Neural cell (in vitro differentiated cells): ENCODE results near the gene TRAF3. TPM values are rescaled to one million over a fixed set of nuclear protein-coding genes. Genes with fewer than 3 reads are reported as not detected.

Experiments used
- H2AFZ ChIP-seq: fragments of 200-600, 300-800 bp; sonication (generic), shearing (Covaris generic); 2 replicates; pipeline ENCODE4 v1.6.0; 2014; ENCODE audit warnings: low read depth, mild to moderate bottlenecking, antibody characterized with exemption, low read length, moderate library complexity
- H3F3A ChIP-seq: fragments of 200-600 bp; shearing (Covaris generic); 2 replicates; pipeline ENCODE4 v1.6.1; 2016; ENCODE audit warnings: mild to moderate bottlenecking, moderate library complexity, mixed read lengths, antibody characterized with exemption, low read length; ENCODE audit not compliant: insufficient read depth, poor library complexity, severe bottlenecking
- H3K27ac ChIP-seq: fragments of 200-600, 300-800 bp; sonication (generic), shearing (Covaris generic); 2 replicates; pipeline ENCODE4 v1.5.1; 2014; ENCODE audit warnings: mild to moderate bottlenecking, low read length, moderate library complexity
- H3K27me3 ChIP-seq: fragments of 300-800, 200-600 bp; sonication (generic), shearing (Covaris generic); 2 replicates; pipeline ENCODE4 v1.6.0; 2014; ENCODE audit warnings: mild to moderate bottlenecking, low read depth, low read length, moderate library complexity; ENCODE audit not compliant: insufficient read depth
- H3K36me3 ChIP-seq: fragments of 300-800, 200-600 bp; sonication (generic), shearing (Covaris generic); 2 replicates; pipeline ENCODE4 v1.5.1; 2014; ENCODE audit warnings: mild to moderate bottlenecking, antibody characterized with exemption, low read length, moderate library complexity; ENCODE audit not compliant: insufficient read depth
- H3K4me2 ChIP-seq: fragments of 300-800, 200-600 bp; sonication (generic), shearing (Covaris generic); 2 replicates; pipeline ENCODE4 v1.6.0; 2014; ENCODE audit warnings: mild to moderate bottlenecking, low read length
- H3K4me3 ChIP-seq: fragments of 300-800, 200-600 bp; sonication (generic), shearing (Covaris generic); 2 replicates; pipeline ENCODE4 v1.5.1; 2014; ENCODE audit warnings: mild to moderate bottlenecking, low read length, moderate library complexity
- H3K79me2 ChIP-seq: fragments of 200-600 bp; shearing (Covaris generic); replicated peaks from 2 replicates; pipeline ENCODE4 v1.6.0; 2014; ENCODE audit warnings: mild to moderate bottlenecking, low read length, moderate library complexity; ENCODE audit not compliant: insufficient read depth
- H3K9ac ChIP-seq: fragments of 300-800, 200-600 bp; sonication (generic), shearing (Covaris generic); 2 replicates; pipeline ENCODE4 v1.6.1; 2016; ENCODE audit warnings: mild to moderate bottlenecking, low read length, mixed read lengths
- H3K9me2 ChIP-seq: fragments of 200-600 bp; shearing (Covaris generic); 2 replicates; pipeline ENCODE4 v1.6.1; 2016; ENCODE audit warnings: mild to moderate bottlenecking, low read length, mixed read lengths; ENCODE audit not compliant: insufficient read depth
- H3K9me3 ChIP-seq: fragments of 200-600, 300-800 bp; sonication (generic), shearing (Covaris generic); 2 replicates; pipeline ENCODE4 v1.6.1; 2016; ENCODE audit warnings: mild to moderate bottlenecking, mixed run types, low read length, moderate library complexity, mixed read lengths
- H4K20me1 ChIP-seq: fragments of 200-600 bp; shearing (Covaris generic); 2 replicates; pipeline ENCODE4 v1.6.1; 2016; ENCODE audit warnings: mild to moderate bottlenecking, mixed run types; ENCODE audit not compliant: insufficient read depth
- EP300 ChIP-seq: fragments of 450-650 bp; conservative IDR thresholded peaks from 2 replicates; pipeline ENCODE4 v1.6.1; 2014; ENCODE audit warnings: antibody characterized with exemption, mild to moderate bottlenecking, moderate library complexity; ENCODE audit not compliant: poor library complexity, severe bottlenecking
- EZH2 ChIP-seq: fragments of 200-600, 300-800 bp; shearing (Covaris generic), sonication (generic); IDR thresholded peaks from 2 replicates; pipeline ENCODE4 v1.6.1; 2014; ENCODE audit warnings: antibody characterized with exemption, low read length, borderline replicate concordance, mild to moderate bottlenecking; ENCODE audit not compliant: insufficient read depth, poor library complexity, severe bottlenecking
- MXI1 ChIP-seq: fragments of 450-650 bp; conservative IDR thresholded peaks from 2 replicates; pipeline ENCODE4 v1.6.1; 2014; ENCODE audit warnings: antibody characterized with exemption, mild to moderate bottlenecking; ENCODE audit not compliant: poor library complexity, severe bottlenecking
- POLR2AphosphoS5 ChIP-seq: IDR thresholded peaks from 2 replicates; pipeline ENCODE4 v1.6.1; 2012
- RAD21 ChIP-seq: fragments of 450-650 bp; conservative IDR thresholded peaks from 2 replicates; pipeline ENCODE4 v1.6.1; 2014; ENCODE audit warnings: antibody characterized with exemption, mild to moderate bottlenecking, moderate library complexity
- REST ChIP-seq: IDR thresholded peaks from 2 replicates; pipeline ENCODE4 v1.6.1; 2012; ENCODE audit warnings: borderline replicate concordance
- SMC3 ChIP-seq: fragments of 450-650 bp; conservative IDR thresholded peaks from 2 replicates; pipeline ENCODE4 v1.6.1; 2014; ENCODE audit warnings: antibody characterized with exemption, mild to moderate bottlenecking, moderate library complexity; ENCODE audit not compliant: poor library complexity
- TAF1 ChIP-seq: IDR thresholded peaks from 2 replicates; pipeline ENCODE4 v1.6.1; 2012; ENCODE audit warnings: low read depth
- polyA plus RNA-seq: library from polyadenylated mRNA; depleted of rRNA; stranded (reverse); fragments of >200 nt; gene quantifications from 2 replicates; pipeline ENCODE4 v1.2.3, GENCODE V29; 2014
- TF ChIP-seq, protein P1 (sequence below): fragments of 450-650 bp; IDR thresholded peaks from 2 replicates; pipeline ENCODE4 v1.5.1; 2014; ENCODE audit warnings: antibody characterized with exemption, mild to moderate bottlenecking, moderate library complexity; ENCODE audit not compliant: poor library complexity, severe bottlenecking

TRAF3 gene
- polyA plus RNA-seq, 1 donor from 2014 or later, result 13.3 TPM

GRCh38 chr14:102754370-102755262, 22.6 kb upstream of the TRAF3 start:
- H3K9ac ChIP-seq, result no peak overlapping the region
- no peaks in the 10 kb centered on the region for H3K9me3 ChIP-seq
- no peaks in the 10 kb centered on the region for H3K9me2 ChIP-seq
- no peak overlapping the region for H2AFZ ChIP-seq
- no peaks in the 10 kb centered on the region for H3K79me2 ChIP-seq
- H3F3A ChIP-seq, result no peaks in the 10 kb centered on the region
- no peaks in the 10 kb centered on the region for H3K36me3 ChIP-seq
- H3K4me2 ChIP-seq, result no peak overlapping the region
- no peak overlapping the region for H3K27ac ChIP-seq
- H4K20me1 ChIP-seq, result no peaks in the 10 kb centered on the region
- no peaks in the 10 kb centered on the region for H3K27me3 ChIP-seq
- no peak overlapping the region for H3K4me3 ChIP-seq
- no peak for TF ChIP-seq EP300
- TF ChIP-seq EZH2, result no peak
- no peak for TF ChIP-seq REST
- no peak for TF ChIP-seq SMC3
- TF ChIP-seq TAF1, result no peak
- TF ChIP-seq MXI1, result no peak
- no peak for TF ChIP-seq RAD21
- no peak for TF ChIP-seq POLR2AphosphoS5
- TF ChIP-seq, protein P1, sequence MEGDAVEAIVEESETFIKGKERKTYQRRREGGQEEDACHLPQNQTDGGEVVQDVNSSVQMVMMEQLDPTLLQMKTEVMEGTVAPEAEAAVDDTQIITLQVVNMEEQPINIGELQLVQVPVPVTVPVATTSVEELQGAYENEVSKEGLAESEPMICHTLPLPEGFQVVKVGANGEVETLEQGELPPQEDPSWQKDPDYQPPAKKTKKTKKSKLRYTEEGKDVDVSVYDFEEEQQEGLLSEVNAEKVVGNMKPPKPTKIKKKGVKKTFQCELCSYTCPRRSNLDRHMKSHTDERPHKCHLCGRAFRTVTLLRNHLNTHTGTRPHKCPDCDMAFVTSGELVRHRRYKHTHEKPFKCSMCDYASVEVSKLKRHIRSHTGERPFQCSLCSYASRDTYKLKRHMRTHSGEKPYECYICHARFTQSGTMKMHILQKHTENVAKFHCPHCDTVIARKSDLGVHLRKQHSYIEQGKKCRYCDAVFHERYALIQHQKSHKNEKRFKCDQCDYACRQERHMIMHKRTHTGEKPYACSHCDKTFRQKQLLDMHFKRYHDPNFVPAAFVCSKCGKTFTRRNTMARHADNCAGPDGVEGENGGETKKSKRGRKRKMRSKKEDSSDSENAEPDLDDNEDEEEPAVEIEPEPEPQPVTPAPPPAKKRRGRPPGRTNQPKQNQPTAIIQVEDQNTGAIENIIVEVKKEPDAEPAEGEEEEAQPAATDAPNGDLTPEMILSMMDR, result no peak

DNA sequence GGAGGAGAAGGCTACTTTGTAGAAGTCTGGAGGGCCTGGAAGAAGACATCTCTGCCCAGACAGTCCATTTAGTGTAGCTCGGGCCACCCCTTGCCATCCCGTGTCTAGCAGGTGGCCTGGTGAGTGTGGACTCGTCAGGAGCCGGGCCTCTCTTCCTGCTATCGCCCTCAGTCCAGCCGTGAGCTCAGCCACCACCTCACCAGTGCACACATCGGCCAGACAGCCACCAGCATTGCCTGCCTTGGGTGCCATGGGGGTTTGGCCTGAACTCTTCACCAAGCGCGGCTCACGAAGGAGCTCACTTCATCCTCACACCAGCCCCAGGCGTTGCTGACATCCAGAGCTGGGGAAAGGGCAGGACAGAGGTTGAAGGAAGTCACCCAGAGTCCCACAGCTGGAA, 19.6 kb upstream of the TRAF3 start:
- no peaks in the 10 kb centered on the region for H3F3A ChIP-seq
- TF ChIP-seq EP300 (no peak), EZH2 (no peak), SMC3 (no peak)
- no peaks in the 10 kb centered on the region for H3K27me3 ChIP-seq
- H2AFZ ChIP-seq, result no peak overlapping the region
- H3K27ac ChIP-seq, result no peak overlapping the region
- H3K9me3 ChIP-seq, result no peaks in the 10 kb centered on the region
- H4K20me1 ChIP-seq, result no peaks in the 10 kb centered on the region
- H3K9me2 ChIP-seq, result no peaks in the 10 kb centered on the region
- H3K36me3 ChIP-seq, result no peaks in the 10 kb centered on the region
- H3K9ac ChIP-seq, result no peak overlapping the region
- H3K4me2 ChIP-seq, result no peak overlapping the region
- no peaks in the 10 kb centered on the region for H3K79me2 ChIP-seq
- no peak overlapping the region for H3K4me3 ChIP-seq
